ENCODE results near the gene MAP4K2. TPM values are rescaled to one million over a fixed set of nuclear protein-coding genes. Genes with fewer than 3 reads are reported as not detected.

MAP4K2 gene
- total and polyA plus RNA-seq, 2 of the 8 experiments (the other 6 are each of a cell fraction or from before 2014, with no cell fraction given): 20.1 to 20.7 TPM

DNA sequence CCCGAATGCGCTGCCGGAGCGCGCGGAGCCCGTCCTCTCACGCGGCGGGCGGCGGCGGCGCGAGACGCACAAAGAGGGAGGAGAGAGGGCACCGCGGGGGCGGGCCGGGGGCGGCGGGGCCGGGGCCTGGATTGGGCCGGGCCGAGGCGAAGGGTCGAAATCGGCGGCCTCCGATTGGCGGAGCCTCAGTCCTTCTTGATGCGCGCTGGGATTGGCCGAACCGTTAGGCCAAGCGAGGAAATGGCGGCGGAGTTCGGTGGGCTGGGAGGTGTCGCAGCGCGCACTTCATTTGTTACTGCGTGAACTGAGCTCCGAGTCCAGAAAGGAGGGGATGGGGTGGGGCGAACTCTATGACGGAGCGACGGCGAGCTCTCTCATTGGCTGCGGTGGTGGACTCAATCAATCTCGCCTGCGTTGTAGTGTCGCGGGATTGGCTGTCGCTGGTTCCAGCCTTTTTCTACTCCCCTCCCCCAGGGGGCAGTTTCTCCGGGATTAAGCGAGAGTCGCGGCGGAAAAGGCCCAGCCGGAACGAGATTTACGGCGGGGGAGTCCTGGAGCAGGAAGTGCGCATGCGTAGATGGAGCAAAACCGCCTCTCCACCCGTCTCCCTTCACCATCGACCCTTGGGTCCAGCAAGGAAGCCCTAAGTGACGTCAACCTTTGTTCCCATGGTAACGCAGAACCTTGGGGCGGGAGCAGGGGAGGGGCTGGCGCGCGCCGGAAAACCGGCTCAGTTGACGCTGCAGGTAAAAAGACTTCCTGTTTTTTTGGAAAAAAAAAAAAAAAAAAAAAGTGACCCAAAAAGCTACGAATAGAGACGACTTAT, 24.3 kb downstream of the MAP4K2 start, which contains the start of gene SF1 (continued):
- peak; percentile 98 for TF ChIP-seq CHD2 (IDR thresholded peaks at IDR 0.05; ENCODE audit: low read length)
- peak; percentile 92 for TF ChIP-seq BRCA1 (IDR thresholded peaks at IDR 0.05; ENCODE audit: low read depth, low read length)
- peak; percentile 97 for TF ChIP-seq TAF1 (IDR thresholded peaks at IDR 0.05; ENCODE audit: low read depth, low read length)
- TF ChIP-seq CREB1 (IDR thresholded peaks at IDR 0.05): peak; percentile 71
- peak; percentile 94 for TF ChIP-seq TBP (IDR thresholded peaks at IDR 0.05; ENCODE audit: low read depth, low read length)
- TF ChIP-seq SIN3A (conservative IDR thresholded peaks at IDR 0.05 in 1 of 2, IDR thresholded peaks at IDR 0.05 in 1 of 2; ENCODE audit: low read depth in 1 of 2, low read length in 2 of 2): 0 out of 4 replicates have a peak, but pooled peaks of 1 of the 2 experiments have one; percentile 56
- TF ChIP-seq POLR2A (IDR thresholded peaks at IDR 0.05; ENCODE audit: control extremely low read depth in 1 of 2, low read depth in 2 of 2, low read length in 2 of 2): peak; percentile 93 to 94
- TF ChIP-seq KDM5A (IDR thresholded peaks at IDR 0.05; ENCODE audit: low read length): no peak
- TF ChIP-seq YY1 (IDR thresholded peaks at IDR 0.05; ENCODE audit: low read depth, low read length): peak; percentile 90
- peak; percentile 32 for TF ChIP-seq ASH2L (IDR thresholded peaks at IDR 0.05; ENCODE audit: low read length)
- TF ChIP-seq, protein P1, sequence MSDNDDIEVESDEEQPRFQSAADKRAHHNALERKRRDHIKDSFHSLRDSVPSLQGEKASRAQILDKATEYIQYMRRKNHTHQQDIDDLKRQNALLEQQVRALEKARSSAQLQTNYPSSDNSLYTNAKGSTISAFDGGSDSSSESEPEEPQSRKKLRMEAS (IDR thresholded peaks at IDR 0.05): peak; percentile 42; the same call in 1 of the 2 replicates
- TF ChIP-seq SIX5 (IDR thresholded peaks at IDR 0.05; ENCODE audit: low read depth, low read length): no peak
- peak; percentile 97 for TF ChIP-seq POLR2AphosphoS5 (IDR thresholded peaks at IDR 0.05; ENCODE audit: low read depth, low read length)

Measured in H1 (cell line).